Measurements from ENCODE around the gene HS2ST1. TPM values are rescaled to one million over a fixed set of nuclear protein-coding genes. Genes with fewer than 3 reads are reported as not detected.

HS2ST1 gene
- total and polyA plus RNA-seq, 2 donors (not counting 1 experiment from before 2014, with no cell fraction given), result 19.2 to 22.5 TPM

GRCh38 chr1:87061742-87062156, 147.3 kb downstream of the HS2ST1 start:
- no peaks in the 10 kb centered on the region for H3K27me3 ChIP-seq (ENCODE audit: control insufficient read depth, insufficient read depth, low read length)
- peak; percentile 47 to 69 for DNase-seq (ENCODE audit: low read depth in 2 of 2)
- H3K79me2 ChIP-seq (ENCODE audit: control insufficient read depth, insufficient read depth, low read length), result no peaks in the 10 kb centered on the region
- no peak overlapping the region for H3K4me2 ChIP-seq (ENCODE audit: extremely low read depth, insufficient read depth, low read length)
- no peak overlapping the region for H3K27ac ChIP-seq (ENCODE audit: insufficient read depth, low read length)
- H4K20me1 ChIP-seq (ENCODE audit: control insufficient read depth, extremely low read depth, insufficient read depth, low read length), result no peaks in the 10 kb centered on the region
- no peak overlapping the region for H2AFZ ChIP-seq (ENCODE audit: low read length)
- H3K4me1 ChIP-seq (ENCODE audit: control insufficient read depth, extremely low read depth, insufficient read depth, low read length), result no peaks in the 10 kb centered on the region
- H3K9ac ChIP-seq (ENCODE audit: insufficient read depth, low read length), result no peak overlapping the region
- no peaks in the 10 kb centered on the region for H3K36me3 ChIP-seq (ENCODE audit: control insufficient read depth, insufficient read depth, low read length)
- TF ChIP-seq EZH2 (IDR thresholded peaks at IDR 0.05; ENCODE audit: low read length, missing control alignments) (no peak), CTCF (conservative IDR thresholded peaks at IDR 0.05 in 1 of 2, IDR thresholded peaks at IDR 0.05 in 1 of 2; ENCODE audit: low read depth in 1 of 2, low read length in 2 of 2) (no peak)
- no peak overlapping the region for H3K4me3 ChIP-seq (replicated peaks in 1 of 4; ENCODE audit: control extremely low read depth in 1 of 4, insufficient read depth in 1 of 4, low read depth in 3 of 4, low read length in 4 of 4)
- H3K9me3 ChIP-seq (ENCODE audit: control insufficient read depth, insufficient read depth, low read depth, low read length), result no peaks in the 10 kb centered on the region

- no peak overlapping the region for H3K4me3 ChIP-seq (replicated peaks in 1 of 4; ENCODE audit: control extremely low read depth in 1 of 4, insufficient read depth in 1 of 4, low read depth in 3 of 4, low read length in 4 of 4)
- no peak overlapping the region for H3K9ac ChIP-seq (ENCODE audit: insufficient read depth, low read length)
- no peak for DNase-seq (ENCODE audit: low read depth in 2 of 2)
- H3K27me3 ChIP-seq (ENCODE audit: control insufficient read depth, insufficient read depth, low read length), result no peaks in the 10 kb centered on the region
- no peak overlapping the region for H2AFZ ChIP-seq (ENCODE audit: low read length)
- TF ChIP-seq CTCF (conservative IDR thresholded peaks at IDR 0.05 in 1 of 2, IDR thresholded peaks at IDR 0.05 in 1 of 2; ENCODE audit: low read depth in 1 of 2, low read length in 2 of 2) (no peak), EZH2 (IDR thresholded peaks at IDR 0.05; ENCODE audit: low read length, missing control alignments) (no peak)
- no peaks in the 10 kb centered on the region for H3K36me3 ChIP-seq (ENCODE audit: control insufficient read depth, insufficient read depth, low read length)
- H3K79me2 ChIP-seq (ENCODE audit: control insufficient read depth, insufficient read depth, low read length), result no peaks in the 10 kb centered on the region
- no peaks in the 10 kb centered on the region for H3K4me1 ChIP-seq (ENCODE audit: control insufficient read depth, extremely low read depth, insufficient read depth, low read length)
- no peaks in the 10 kb centered on the region for H4K20me1 ChIP-seq (ENCODE audit: control insufficient read depth, extremely low read depth, insufficient read depth, low read length)
- no peak overlapping the region for H3K4me2 ChIP-seq (ENCODE audit: extremely low read depth, insufficient read depth, low read length)
- H3K9me3 ChIP-seq (ENCODE audit: control insufficient read depth, insufficient read depth, low read depth, low read length), result no peaks in the 10 kb centered on the region
- no peak overlapping the region for H3K27ac ChIP-seq (ENCODE audit: insufficient read depth, low read length)
Observed at GRCh38 chr1:87062687-87063086, 148.3 kb downstream of the HS2ST1 start.

- Histone ChIP-seq H3K36me3 (ENCODE audit: control insufficient read depth, insufficient read depth, low read length) (no peaks in the 10 kb centered on the region), H3K27ac (ENCODE audit: insufficient read depth, low read length) (no peak overlapping the region), H3K4me3 (replicated peaks in 1 of 4; ENCODE audit: control extremely low read depth in 1 of 4, insufficient read depth in 1 of 4, low read depth in 3 of 4, low read length in 4 of 4) (no peak overlapping the region), H3K9me3 (ENCODE audit: control insufficient read depth, insufficient read depth, low read depth, low read length) (no peaks in the 10 kb centered on the region), H3K4me2 (ENCODE audit: extremely low read depth, insufficient read depth, low read length) (no peak overlapping the region), H4K20me1 (ENCODE audit: control insufficient read depth, extremely low read depth, insufficient read depth, low read length) (no peaks in the 10 kb centered on the region), H3K79me2 (ENCODE audit: control insufficient read depth, insufficient read depth, low read length) (no peaks in the 10 kb centered on the region), H3K9ac (ENCODE audit: insufficient read depth, low read length) (no peak overlapping the region), H3K27me3 (ENCODE audit: control insufficient read depth, insufficient read depth, low read length) (no peaks in the 10 kb centered on the region), H3K4me1 (ENCODE audit: control insufficient read depth, extremely low read depth, insufficient read depth, low read length) (no peaks in the 10 kb centered on the region), H2AFZ (ENCODE audit: low read length) (no peak overlapping the region)
- TF ChIP-seq CTCF (conservative IDR thresholded peaks at IDR 0.05 in 1 of 2, IDR thresholded peaks at IDR 0.05 in 1 of 2; ENCODE audit: low read depth in 1 of 2, low read length in 2 of 2) (no peak), EZH2 (IDR thresholded peaks at IDR 0.05; ENCODE audit: low read length, missing control alignments) (no peak)
- DNase-seq (ENCODE audit: low read depth in 2 of 2), result no peak
Observed at GRCh38 chr1:87064309-87064708, 149.9 kb downstream of the HS2ST1 start.
